Measurements from ENCODE around the gene PRKG1.

GRCh38 chr10:51800725-51801424 lies 726.6 kb downstream of the PRKG1 start:
- no peak for TF ChIP-seq EZH2phosphoT487 (IDR thresholded peaks at IDR 0.05; ENCODE audit: insufficient read depth, low read depth)
- TF ChIP-seq EZH2 (IDR thresholded peaks at IDR 0.05; ENCODE audit: insufficient read depth, poor library complexity, severe bottlenecking), result no peak

Measured in GM23248 (cell line).